Measurements from ENCODE around the gene KRTAP5-8. TPM values are rescaled to one million over a fixed set of nuclear protein-coding genes. Genes with fewer than 3 reads are reported as not detected.
"Not testable (repeated sequence)": the region's sequence is repeated elsewhere in the genome, so short reads cannot be mapped to it uniquely, and the experiment has no call there.

Gene KRTAP5-8
- total RNA-seq, 2 experiments from 2014 or later = not detected

GRCh38 chr11:71554996-71555395 is 17.2 kb downstream of the KRTAP5-8 start:
- Mint-ChIP-seq H3K9me3 (ENCODE audit: low read depth) (no peaks in the 10 kb centered on the region), H3K27me3 (peaks cover 17% of the 10 kb centered on the region), H3K4me1 (peaks cover 2% of the 10 kb centered on the region), H3K27ac (no peak overlapping the region), H3K36me3 (ENCODE audit: low read depth) (no peaks in the 10 kb centered on the region), H3K4me3 (no peak overlapping the region)
- ChIA-PET CTCF (no interaction called here), POLR2A (no interaction called here)
- DNase-seq = no peak
- intact Hi-C loops (cut with DNase I, micrococcal nuclease) = no loop called here
- ATAC-seq = no peak

DNA sequence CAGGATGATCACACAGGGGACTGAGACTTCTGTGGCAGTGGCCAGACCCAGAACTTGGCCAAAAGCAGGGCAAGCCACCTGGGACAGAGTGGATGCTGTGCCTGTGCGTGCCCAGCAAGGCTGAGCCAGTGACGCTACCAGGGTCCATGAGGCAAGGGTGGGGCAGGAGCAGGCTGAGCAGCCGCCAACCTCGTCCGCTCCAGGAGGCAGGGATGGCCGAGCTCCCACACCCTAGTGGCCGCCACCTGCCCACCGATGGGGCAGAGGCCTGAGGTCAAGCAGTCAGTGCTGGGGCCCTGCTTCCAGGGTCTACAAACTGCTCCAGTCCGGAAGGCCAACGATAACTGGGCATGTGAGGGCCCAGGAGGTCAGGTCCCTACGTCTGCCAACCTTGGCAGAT is 17.7 kb downstream of the KRTAP5-8 start:
- Mint-ChIP-seq H3K27me3 (peaks cover 15% of the 10 kb centered on the region), H3K9me3 (ENCODE audit: low read depth) (no peaks in the 10 kb centered on the region), H3K36me3 (ENCODE audit: low read depth) (no peaks in the 10 kb centered on the region), H3K27ac (no peak overlapping the region), H3K4me1 (peaks cover 2% of the 10 kb centered on the region), H3K4me3 (no peak overlapping the region)
- intact Hi-C loops (cut with DNase I, micrococcal nuclease) = no loop called here
- ATAC-seq = no peak
- ChIA-PET CTCF (no interaction called here), POLR2A (no interaction called here)
- no peak for DNase-seq

DNA sequence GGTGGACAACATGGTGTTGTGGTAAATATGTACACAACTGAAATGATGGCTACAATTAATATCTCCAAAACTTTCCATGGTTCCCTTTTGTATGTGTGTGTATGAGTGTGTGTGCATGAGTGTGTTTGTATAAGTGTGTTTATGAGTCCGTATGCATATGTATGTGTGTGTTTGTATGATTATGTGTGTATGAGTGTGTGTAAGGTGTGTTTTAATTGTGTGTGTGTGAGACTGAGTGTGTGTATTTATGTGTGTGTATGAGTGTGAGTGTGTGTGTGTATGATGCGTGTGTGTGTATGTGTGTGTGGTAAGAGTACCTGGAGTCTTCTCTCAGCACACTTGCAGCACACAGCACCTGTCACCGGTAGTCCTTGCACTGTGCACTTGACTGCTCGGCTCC is 18.2 kb downstream of the KRTAP5-8 start:
- no peak overlapping the region for H3K4me3 Mint-ChIP-seq
- ChIA-PET POLR2A (no interaction called here), CTCF (no interaction called here)
- ATAC-seq (no peak), DNase-seq (no peak)
- no peaks in the 10 kb centered on the region for H3K9me3 Mint-ChIP-seq (ENCODE audit: low read depth)
- H3K27me3 Mint-ChIP-seq = peaks cover 17% of the 10 kb centered on the region
- intact Hi-C loops (cut with DNase I, micrococcal nuclease) = no loop called here
- peaks cover 2% of the 10 kb centered on the region for H3K4me1 Mint-ChIP-seq
- H3K36me3 Mint-ChIP-seq (ENCODE audit: low read depth) = no peaks in the 10 kb centered on the region
- no peak overlapping the region for H3K27ac Mint-ChIP-seq

GRCh38 chr11:71557257-71557656 is 19.4 kb downstream of the KRTAP5-8 start:
- Mint-ChIP-seq H3K27me3 (peaks cover 21% of the 10 kb centered on the region), H3K4me1 (no peaks in the 10 kb centered on the region), H3K4me3 (no peak overlapping the region), H3K36me3 (ENCODE audit: low read depth) (no peaks in the 10 kb centered on the region), H3K27ac (no peak overlapping the region), H3K9me3 (ENCODE audit: low read depth) (no peaks in the 10 kb centered on the region)
- intact Hi-C loops (cut with DNase I, micrococcal nuclease) = no loop called here
- CTCF ChIA-PET = no interaction called here
- POLR2A ChIA-PET = no interaction called here
- ATAC-seq (no peak), DNase-seq (no peak)

DNA sequence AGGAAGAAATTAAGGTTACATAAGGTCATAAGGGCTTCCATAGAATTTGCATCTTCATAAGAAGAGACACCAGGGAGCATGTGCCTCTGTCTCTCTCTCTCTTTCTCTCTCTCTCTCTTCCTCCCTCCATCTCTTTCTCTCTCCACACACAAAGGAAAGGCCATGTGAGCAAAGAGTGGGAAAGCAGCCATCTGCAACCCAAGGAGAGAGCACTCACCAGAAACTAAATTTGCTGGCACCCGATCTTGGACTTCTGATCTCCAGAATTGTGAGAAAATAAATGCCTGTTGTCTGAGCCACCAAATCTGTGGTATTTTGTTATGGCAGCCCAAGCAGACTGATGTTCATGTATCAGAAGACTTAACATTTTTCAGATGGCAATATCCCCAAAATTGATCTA is 21.2 kb downstream of the KRTAP5-8 start:
- intact Hi-C loops (cut with DNase I, micrococcal nuclease) = no loop called here
- ChIA-PET POLR2A (no interaction called here), CTCF (no interaction called here)

GRCh38 chr11:71562120-71562519 is 24.3 kb downstream of the KRTAP5-8 start:
- CTCF ChIA-PET = interaction anchor here (0.6 kb wide), 1 partner anchor 114 kb away, joined by 3 read pairs; the partner anchor contains the start of gene DHCR7
- Mint-ChIP-seq H3K4me3 (no peak overlapping the region), H3K36me3 (ENCODE audit: low read depth) (no peaks in the 10 kb centered on the region), H3K4me1 (no peaks in the 10 kb centered on the region), H3K27ac (no peak overlapping the region), H3K27me3 (peaks cover 39% of the 10 kb centered on the region), H3K9me3 (ENCODE audit: low read depth) (no peaks in the 10 kb centered on the region)
- intact Hi-C loops (cut with DNase I, micrococcal nuclease) = no loop called here
- POLR2A ChIA-PET = no interaction called here
- no peak for ATAC-seq
- no peak for DNase-seq

More for the DNA sequence above, 21.2 kb downstream of the KRTAP5-8 start:
- H3K4me3 Mint-ChIP-seq = no peak overlapping the region
- peaks cover 29% of the 10 kb centered on the region for H3K27me3 Mint-ChIP-seq
- ATAC-seq (no peak), DNase-seq (no peak)
- no peaks in the 10 kb centered on the region for H3K36me3 Mint-ChIP-seq (ENCODE audit: low read depth)
- no peak overlapping the region for H3K27ac Mint-ChIP-seq
- H3K9me3 Mint-ChIP-seq (ENCODE audit: low read depth) = no peaks in the 10 kb centered on the region
- H3K4me1 Mint-ChIP-seq = no peaks in the 10 kb centered on the region

- Mint-ChIP-seq H3K4me3 (no peak overlapping the region), H3K4me1 (no peaks in the 10 kb centered on the region), H3K27ac (no peak overlapping the region), H3K36me3 (ENCODE audit: low read depth) (no peaks in the 10 kb centered on the region), H3K27me3 (peaks cover 39% of the 10 kb centered on the region), H3K9me3 (ENCODE audit: low read depth) (no peaks in the 10 kb centered on the region)
- intact Hi-C loops (cut with DNase I, micrococcal nuclease) = no loop called here
- ChIA-PET CTCF (interaction anchor here (0.6 to 0.7 kb wide), 2 partner anchors 17 to 170 kb away, joined by 3 read pairs; no protein-coding TSS in a partner anchor), POLR2A (no interaction called here)
- ATAC-seq = no peak
- peak; percentile 44 for DNase-seq
Observed at GRCh38 chr11:71563406-71563805, 25.6 kb downstream of the KRTAP5-8 start.

GRCh38 chr11:71564430-71564829 is 26.6 kb downstream of the KRTAP5-8 start:
- Mint-ChIP-seq H3K9me3 (ENCODE audit: low read depth) (no peaks in the 10 kb centered on the region), H3K27ac (no peak overlapping the region), H3K4me1 (no peaks in the 10 kb centered on the region), H3K36me3 (ENCODE audit: low read depth) (no peaks in the 10 kb centered on the region), H3K27me3 (peaks cover 37% of the 10 kb centered on the region), H3K4me3 (no peak overlapping the region)
- ChIA-PET POLR2A (no interaction called here), CTCF (no interaction called here)
- intact Hi-C loops (cut with DNase I, micrococcal nuclease) = no loop called here
- DNase-seq (no peak), ATAC-seq (no peak)

- Mint-ChIP-seq H3K27me3 (peaks cover 37% of the 10 kb centered on the region), H3K27ac (no peak within 1 kb of the TSS), H3K36me3 (ENCODE audit: low read depth) (no peaks in the 10 kb centered on the region), H3K4me3 (no peak within 1 kb of the TSS), H3K9me3 (ENCODE audit: low read depth) (no peaks in the 10 kb centered on the region), H3K4me1 (no peaks in the 10 kb centered on the region)
- ChIA-PET CTCF (no interaction called here), POLR2A (no interaction called here)
- intact Hi-C loops (cut with DNase I, micrococcal nuclease) = no loop called here
- no peak for DNase-seq
- ATAC-seq = no peak
Observed at GRCh38 chr11:71565263-71565662, 27.4 kb downstream of the KRTAP5-8 start, which contains the start of gene KRTAP5-10. TSS of gene KRTAP5-10 (plus strand) at chr11:71565563. CDS start at chr11:71565588, 25 bp downstream.

DNA sequence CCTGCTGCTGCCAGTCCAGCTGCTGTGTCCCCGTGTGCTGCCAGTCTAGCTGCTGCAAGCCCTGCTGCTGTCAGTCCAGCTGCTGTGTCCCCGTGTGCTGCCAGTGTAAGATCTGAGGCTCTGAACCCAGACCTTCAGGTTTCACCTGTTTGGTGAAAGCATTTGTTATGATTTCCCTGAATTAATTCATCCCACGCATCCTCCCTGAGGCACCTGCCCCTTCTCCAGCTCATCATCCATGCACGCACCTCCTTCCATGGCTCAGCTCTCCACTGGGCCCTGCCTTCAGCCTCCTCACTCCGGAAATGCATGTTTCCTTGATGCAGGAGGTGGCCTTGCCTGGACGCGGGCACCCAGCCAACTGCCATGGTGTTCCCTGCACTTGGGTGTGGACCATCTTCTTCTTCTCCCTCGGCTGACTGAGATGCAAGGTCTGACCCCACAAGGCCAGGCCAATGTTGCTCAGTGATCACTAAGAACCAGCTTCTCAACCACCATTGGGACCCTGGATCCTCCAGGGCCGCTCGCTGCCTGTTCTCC is 28.3 kb downstream of the KRTAP5-8 start:
- no peaks in the 10 kb centered on the region for H3K36me3 Mint-ChIP-seq (ENCODE audit: low read depth)
- H3K4me1 Mint-ChIP-seq = no peaks in the 10 kb centered on the region
- CTCF ChIA-PET = no interaction called here

DNA sequence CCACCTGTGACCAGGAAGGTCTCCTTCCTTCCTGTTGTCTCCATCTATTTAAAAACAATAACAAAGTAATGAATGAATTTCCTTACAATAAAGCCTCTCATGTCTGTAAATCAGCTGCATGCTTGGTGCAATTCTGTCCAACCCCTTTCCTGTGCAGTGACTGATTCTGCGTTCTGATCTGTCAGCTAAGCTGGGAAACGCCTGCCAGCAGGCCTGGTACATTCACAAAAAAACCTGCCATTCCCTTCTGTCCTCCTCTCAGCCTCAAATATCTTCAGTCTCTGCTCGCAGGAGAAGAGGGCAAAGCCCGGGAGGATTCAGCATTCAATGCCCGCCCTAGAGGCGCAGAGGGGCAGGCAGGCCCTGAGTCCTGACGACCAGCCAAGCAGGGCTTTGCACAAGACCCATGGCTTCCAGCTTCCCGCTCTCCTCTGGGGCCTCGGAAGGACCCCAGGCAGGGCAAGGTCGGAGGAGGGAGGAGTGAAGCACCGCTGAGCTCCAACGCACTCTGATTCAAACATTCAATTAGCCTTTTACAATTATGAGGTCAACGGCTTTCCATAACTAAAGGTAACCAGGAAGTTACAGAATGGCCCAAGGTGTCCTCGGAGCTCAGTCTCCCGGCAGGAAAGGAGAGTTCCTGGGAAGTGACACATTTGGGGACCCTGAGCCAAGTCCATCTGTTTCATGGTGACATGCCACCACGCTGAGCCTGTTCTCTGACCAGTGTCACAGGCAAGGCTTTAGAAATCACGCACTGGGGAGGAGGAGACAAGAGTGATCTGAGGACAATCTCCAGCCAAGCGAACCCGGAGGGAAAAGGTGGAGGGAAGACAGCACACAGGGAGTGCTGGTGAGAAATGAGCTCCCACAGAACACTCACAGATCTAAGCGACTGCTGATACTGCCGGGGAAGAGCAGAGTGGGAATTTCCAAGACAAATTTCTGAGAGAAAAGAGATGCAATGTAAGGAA is 29.1 kb downstream of the KRTAP5-8 start:
- intact Hi-C loops (cut with DNase I, micrococcal nuclease); H3K36me3 Mint-ChIP-seq (ENCODE audit: low read depth); ATAC-seq; CTCF ChIA-PET; H3K9me3 Mint-ChIP-seq (ENCODE audit: low read depth); POLR2A ChIA-PET; H3K4me1 Mint-ChIP-seq; H3K4me3 Mint-ChIP-seq; H3K27ac Mint-ChIP-seq; DNase-seq: not testable (repeated sequence)
- peaks cover 35% of the 10 kb centered on the region for H3K27me3 Mint-ChIP-seq

More for the DNA sequence above, 28.3 kb downstream of the KRTAP5-8 start:
- Mint-ChIP-seq H3K4me3 (no peak overlapping the region), H3K27me3 (peaks cover 39% of the 10 kb centered on the region), H3K9me3 (ENCODE audit: low read depth) (no peaks in the 10 kb centered on the region), H3K27ac (no peak overlapping the region)
- intact Hi-C loops (cut with DNase I, micrococcal nuclease) = no loop called here
- no peak for DNase-seq
- no peak for ATAC-seq
- POLR2A ChIA-PET = no interaction called here

- ATAC-seq; H3K36me3 Mint-ChIP-seq (ENCODE audit: low read depth); CTCF ChIA-PET; H3K4me1 Mint-ChIP-seq; H3K4me3 Mint-ChIP-seq; H3K27ac Mint-ChIP-seq; POLR2A ChIA-PET; DNase-seq; H3K9me3 Mint-ChIP-seq (ENCODE audit: low read depth): not testable (repeated sequence)
- peaks cover 35% of the 10 kb centered on the region for H3K27me3 Mint-ChIP-seq
- intact Hi-C loops (cut with DNase I, micrococcal nuclease) = loop anchor here in 1 of 2 experiments (1.0 kb wide), 1 partner anchor 11 kb away; no protein-coding TSS in a partner anchor
Observed at GRCh38 chr11:71567633-71568032, 29.8 kb downstream of the KRTAP5-8 start.
